ENCODE results near the gene FBXL17.

FBXL17 gene

DNA sequence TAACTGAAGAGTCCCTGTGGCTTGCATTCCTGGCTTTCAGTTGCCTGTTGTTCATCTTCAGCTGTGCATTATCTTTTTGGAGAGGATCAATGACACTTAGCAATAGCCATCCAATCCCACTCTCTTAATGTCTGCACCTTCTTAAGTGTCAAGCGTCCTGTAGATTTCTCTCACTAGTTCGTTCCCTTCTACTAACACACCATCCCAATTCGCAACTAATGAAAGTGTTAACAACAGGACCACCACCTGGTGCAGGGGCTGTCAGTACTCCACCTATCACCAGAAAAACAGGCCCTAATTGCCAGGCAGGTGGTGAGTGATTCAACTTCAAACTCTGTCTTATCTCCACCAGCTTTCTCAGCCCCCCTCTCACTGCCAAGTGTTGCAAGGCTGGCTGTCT, 541.7 kb downstream of the FBXL17 start:
- Histone ChIP-seq H3K36me3 (ENCODE audit: low read length) (no peaks in the 10 kb centered on the region), H3K4me3 (ENCODE audit: insufficient read depth, low read length, poor library complexity, severe bottlenecking) (no peak overlapping the region), H3K9me2 (replicated peaks; ENCODE audit: insufficient read depth, low read length) (no peaks in the 10 kb centered on the region), H3K9ac (ENCODE audit: low read length) (no peak overlapping the region), H3F3A (ENCODE audit: insufficient read depth) (no peaks in the 10 kb centered on the region), H4K20me1 (ENCODE audit: low read depth, low read length) (no peaks in the 10 kb centered on the region), H3K27me3 (ENCODE audit: low read length) (no peaks in the 10 kb centered on the region), H3K9me3 (ENCODE audit: insufficient read depth, low read length) (no peaks in the 10 kb centered on the region), H3K79me2 (ENCODE audit: insufficient read depth, low read length) (no peaks in the 10 kb centered on the region), H2AFZ (ENCODE audit: low read depth, low read length, severe bottlenecking) (no peak overlapping the region), H3K27ac (ENCODE audit: low read depth, low read length) (no peak overlapping the region), H3K4me2 (ENCODE audit: low read depth, low read length, poor library complexity, severe bottlenecking) (no peak overlapping the region)
- no peak for TF ChIP-seq EZH2phosphoT487 (conservative IDR thresholded peaks at IDR 0.05; ENCODE audit: low read length)
- TF ChIP-seq, protein P1, sequence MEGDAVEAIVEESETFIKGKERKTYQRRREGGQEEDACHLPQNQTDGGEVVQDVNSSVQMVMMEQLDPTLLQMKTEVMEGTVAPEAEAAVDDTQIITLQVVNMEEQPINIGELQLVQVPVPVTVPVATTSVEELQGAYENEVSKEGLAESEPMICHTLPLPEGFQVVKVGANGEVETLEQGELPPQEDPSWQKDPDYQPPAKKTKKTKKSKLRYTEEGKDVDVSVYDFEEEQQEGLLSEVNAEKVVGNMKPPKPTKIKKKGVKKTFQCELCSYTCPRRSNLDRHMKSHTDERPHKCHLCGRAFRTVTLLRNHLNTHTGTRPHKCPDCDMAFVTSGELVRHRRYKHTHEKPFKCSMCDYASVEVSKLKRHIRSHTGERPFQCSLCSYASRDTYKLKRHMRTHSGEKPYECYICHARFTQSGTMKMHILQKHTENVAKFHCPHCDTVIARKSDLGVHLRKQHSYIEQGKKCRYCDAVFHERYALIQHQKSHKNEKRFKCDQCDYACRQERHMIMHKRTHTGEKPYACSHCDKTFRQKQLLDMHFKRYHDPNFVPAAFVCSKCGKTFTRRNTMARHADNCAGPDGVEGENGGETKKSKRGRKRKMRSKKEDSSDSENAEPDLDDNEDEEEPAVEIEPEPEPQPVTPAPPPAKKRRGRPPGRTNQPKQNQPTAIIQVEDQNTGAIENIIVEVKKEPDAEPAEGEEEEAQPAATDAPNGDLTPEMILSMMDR (IDR thresholded peaks at IDR 0.05; ENCODE audit: insufficient read depth, low read length, poor library complexity, severe bottlenecking), result no peak

DNA sequence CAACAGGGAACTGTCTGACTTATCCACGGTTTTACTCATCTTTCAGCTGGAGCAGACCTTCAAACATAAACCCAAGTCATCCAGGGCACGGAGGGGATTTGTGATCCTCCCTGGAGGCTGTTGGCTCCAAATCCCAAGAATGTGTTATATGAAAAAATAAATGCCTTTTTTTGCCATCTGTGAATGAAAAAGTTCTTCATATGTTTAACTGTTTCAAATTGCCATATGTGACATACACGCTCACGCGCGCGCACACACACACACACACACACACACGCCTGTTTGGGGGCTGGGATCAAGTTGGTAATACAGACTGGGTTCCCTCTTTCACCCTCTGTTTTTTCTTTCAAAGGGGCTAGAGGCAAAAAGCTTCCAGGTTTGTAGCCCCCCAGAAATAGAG, 546.8 kb downstream of the FBXL17 start:
- no peaks in the 10 kb centered on the region for H3F3A ChIP-seq (ENCODE audit: insufficient read depth)
- H3K4me2 ChIP-seq (ENCODE audit: low read depth, low read length, poor library complexity, severe bottlenecking), result no peak overlapping the region
- H2AFZ ChIP-seq (ENCODE audit: low read depth, low read length, severe bottlenecking), result no peak overlapping the region
- no peak for TF ChIP-seq EZH2phosphoT487 (conservative IDR thresholded peaks at IDR 0.05; ENCODE audit: low read length)
- TF ChIP-seq, protein P1 (IDR thresholded peaks at IDR 0.05; ENCODE audit: insufficient read depth, low read length, poor library complexity, severe bottlenecking), result no peak
- no peaks in the 10 kb centered on the region for H3K9me2 ChIP-seq (replicated peaks; ENCODE audit: insufficient read depth, low read length)
- H3K79me2 ChIP-seq (ENCODE audit: insufficient read depth, low read length), result no peaks in the 10 kb centered on the region
- H3K4me3 ChIP-seq (ENCODE audit: insufficient read depth, low read length, poor library complexity, severe bottlenecking), result no peak overlapping the region
- no peak overlapping the region for H3K9ac ChIP-seq (ENCODE audit: low read length)
- no peaks in the 10 kb centered on the region for H4K20me1 ChIP-seq (ENCODE audit: low read depth, low read length)
- H3K27me3 ChIP-seq (ENCODE audit: low read length), result no peaks in the 10 kb centered on the region
- H3K9me3 ChIP-seq (ENCODE audit: insufficient read depth, low read length), result no peaks in the 10 kb centered on the region
- H3K36me3 ChIP-seq (ENCODE audit: low read length), result no peaks in the 10 kb centered on the region
- H3K27ac ChIP-seq (ENCODE audit: low read depth, low read length), result no peak overlapping the region

DNA sequence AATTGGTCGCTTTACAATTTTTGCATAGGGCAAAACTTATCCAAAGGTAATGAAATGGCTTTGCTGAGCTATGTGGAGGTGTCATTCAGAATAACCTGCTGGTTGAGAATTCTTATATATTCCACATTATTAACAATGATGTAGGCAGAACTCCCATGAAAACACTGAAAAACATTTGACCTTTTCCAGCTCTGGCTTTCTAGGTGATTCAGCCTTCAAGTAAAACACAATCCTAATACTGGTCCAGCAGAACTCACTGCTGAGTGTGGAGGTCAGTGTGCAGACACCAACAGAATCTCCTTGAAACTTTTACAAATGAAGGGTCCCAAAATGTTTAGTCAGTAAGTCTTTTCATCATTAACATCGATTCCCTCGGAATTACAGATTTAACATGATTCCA, 549.2 kb downstream of the FBXL17 start:
- no peak for TF ChIP-seq EZH2phosphoT487 (conservative IDR thresholded peaks at IDR 0.05; ENCODE audit: low read length)
- TF ChIP-seq, protein P1 (IDR thresholded peaks at IDR 0.05; ENCODE audit: insufficient read depth, low read length, poor library complexity, severe bottlenecking), result no peak
- H3K79me2 ChIP-seq (ENCODE audit: insufficient read depth, low read length), result no peaks in the 10 kb centered on the region
- H3K27me3 ChIP-seq (ENCODE audit: low read length), result no peaks in the 10 kb centered on the region
- H3K4me3 ChIP-seq (ENCODE audit: insufficient read depth, low read length, poor library complexity, severe bottlenecking), result no peak overlapping the region
- no peaks in the 10 kb centered on the region for H3K9me2 ChIP-seq (replicated peaks; ENCODE audit: insufficient read depth, low read length)
- H3K4me2 ChIP-seq (ENCODE audit: low read depth, low read length, poor library complexity, severe bottlenecking), result no peak overlapping the region
- no peaks in the 10 kb centered on the region for H3K9me3 ChIP-seq (ENCODE audit: insufficient read depth, low read length)
- no peak overlapping the region for H3K9ac ChIP-seq (ENCODE audit: low read length)
- no peaks in the 10 kb centered on the region for H3K36me3 ChIP-seq (ENCODE audit: low read length)
- no peaks in the 10 kb centered on the region for H4K20me1 ChIP-seq (ENCODE audit: low read depth, low read length)
- no peak overlapping the region for H2AFZ ChIP-seq (ENCODE audit: low read depth, low read length, severe bottlenecking)
- no peak overlapping the region for H3K27ac ChIP-seq (ENCODE audit: low read depth, low read length)
- no peaks in the 10 kb centered on the region for H3F3A ChIP-seq (ENCODE audit: insufficient read depth)

All from SU-DHL-6 (cell line).